ENCODE data around the gene TMEM165.

The TMEM165 gene

DNA sequence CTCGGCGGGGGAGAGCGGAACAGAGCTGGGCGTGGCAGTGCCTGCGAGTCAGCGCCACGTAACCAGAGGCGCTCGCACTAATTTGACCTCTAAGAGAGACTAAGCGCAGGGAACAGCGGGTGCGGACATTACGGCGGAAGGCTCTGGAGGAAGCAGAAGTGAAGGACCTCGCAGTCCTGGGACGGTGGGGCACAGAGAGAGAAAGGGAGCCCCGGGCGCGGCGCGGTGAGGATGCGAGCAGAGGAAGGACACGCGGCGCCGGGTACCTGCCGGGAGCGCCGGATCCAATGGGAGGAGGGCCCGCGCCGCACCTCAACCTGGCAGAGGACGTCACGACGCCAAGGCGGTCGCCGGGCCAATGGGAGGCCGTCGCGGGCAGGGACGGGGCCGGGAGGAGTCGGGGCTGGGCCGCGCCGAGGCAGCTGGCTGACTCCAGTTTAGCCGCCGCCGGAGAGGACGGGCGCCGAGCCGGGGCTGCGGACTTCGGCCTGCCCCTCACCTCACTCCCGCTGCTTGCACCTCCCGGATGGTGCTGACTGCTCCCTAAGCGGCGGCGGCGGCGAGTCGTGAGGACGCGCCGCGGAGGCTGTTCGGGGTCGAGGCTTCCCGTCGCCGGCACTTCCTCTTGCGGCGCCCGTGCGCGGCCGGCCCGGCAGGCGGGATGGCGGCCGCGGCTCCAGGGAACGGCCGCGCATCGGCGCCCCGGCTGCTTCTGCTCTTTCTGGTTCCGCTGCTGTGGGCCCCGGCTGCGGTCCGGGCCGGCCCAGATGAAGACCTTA lies at the start of gene TMEM165 (continued):
- TF ChIP-seq ZNF518A (tag by site-specific recombination; conservative IDR thresholded peaks at IDR 0.05; ENCODE audit: low read depth) (no peak), ZNF654 (tag by site-specific recombination; IDR thresholded peaks at IDR 0.05; ENCODE audit: low read depth) (no peak), SP3 (tag by site-specific recombination; IDR thresholded peaks at IDR 0.05) (peak; percentile 52; the same call in 1 of the 2 replicates), ZEB2 (tag by site-specific recombination; IDR thresholded peaks at IDR 0.05) (peak; percentile 96), ZNF670 (tag by site-specific recombination; IDR thresholded peaks at IDR 0.05; ENCODE audit: low read depth) (no peak), OVOL3 (tag by site-specific recombination; IDR thresholded peaks at IDR 0.05) (no peak), ZNF394 (tag by site-specific recombination; IDR thresholded peaks at IDR 0.05; ENCODE audit: borderline replicate concordance) (no peak), WT1 (tag by site-specific recombination; IDR thresholded peaks at IDR 0.05) (no peak), ZNF266 (tag by site-specific recombination; IDR thresholded peaks at IDR 0.05; ENCODE audit: low read depth) (no peak), SETDB1 (IDR thresholded peaks at IDR 0.05; ENCODE audit: insufficient read length, low read length) (no peak), CTCF (tag by site-specific recombination; IDR thresholded peaks at IDR 0.05) (peak; percentile 29; the same call in 1 of the 2 replicates), ZNF2 (tag by site-specific recombination; IDR thresholded peaks at IDR 0.05) (no peak), SP2 (tag by site-specific recombination; IDR thresholded peaks at IDR 0.05) (peak; percentile 80), ZNF560 (tag by site-specific recombination; IDR thresholded peaks at IDR 0.05; ENCODE audit: borderline replicate concordance) (no peak), ZSCAN16 (tag by site-specific recombination; IDR thresholded peaks at IDR 0.05) (no peak), ZBTB48 (tag by site-specific recombination; IDR thresholded peaks at IDR 0.05) (peak; percentile 45; the same call in 1 of the 2 replicates), KLF17 (tag by site-specific recombination; IDR thresholded peaks at IDR 0.05) (0 out of 2 replicates have a peak, but pooled peaks have one; percentile 46), ZNF600 (tag by site-specific recombination; IDR thresholded peaks at IDR 0.05) (peak; percentile 84; the same call in 1 of the 2 replicates), ZNF214 (tag by site-specific recombination; IDR thresholded peaks at IDR 0.05; ENCODE audit: borderline replicate concordance) (no peak), KLF10 (tag by site-specific recombination; IDR thresholded peaks at IDR 0.05) (peak; percentile 49; the same call in 1 of the 2 replicates), ZNF366 (tag by site-specific recombination; conservative IDR thresholded peaks at IDR 0.05) (peak; percentile 60), YY2 (tag by site-specific recombination; IDR thresholded peaks at IDR 0.05) (no peak), HOXC10 (CRISPR knock-in tag; IDR thresholded peaks at IDR 0.05) (0 out of 2 replicates have a peak, but pooled peaks have one; percentile 32), ZBTB20 (tag by site-specific recombination; IDR thresholded peaks at IDR 0.05) (peak; percentile 88)
- TF ChIP-seq, protein P1, sequence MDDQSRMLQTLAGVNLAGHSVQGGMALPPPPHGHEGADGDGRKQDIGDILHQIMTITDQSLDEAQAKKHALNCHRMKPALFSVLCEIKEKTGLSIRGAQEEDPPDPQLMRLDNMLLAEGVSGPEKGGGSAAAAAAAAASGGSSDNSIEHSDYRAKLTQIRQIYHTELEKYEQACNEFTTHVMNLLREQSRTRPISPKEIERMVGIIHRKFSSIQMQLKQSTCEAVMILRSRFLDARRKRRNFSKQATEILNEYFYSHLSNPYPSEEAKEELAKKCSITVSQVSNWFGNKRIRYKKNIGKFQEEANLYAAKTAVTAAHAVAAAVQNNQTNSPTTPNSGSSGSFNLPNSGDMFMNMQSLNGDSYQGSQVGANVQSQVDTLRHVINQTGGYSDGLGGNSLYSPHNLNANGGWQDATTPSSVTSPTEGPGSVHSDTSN (CRISPR knock-in tag; IDR thresholded peaks at IDR 0.05), result no peak
- TF ChIP-seq, protein P2, sequence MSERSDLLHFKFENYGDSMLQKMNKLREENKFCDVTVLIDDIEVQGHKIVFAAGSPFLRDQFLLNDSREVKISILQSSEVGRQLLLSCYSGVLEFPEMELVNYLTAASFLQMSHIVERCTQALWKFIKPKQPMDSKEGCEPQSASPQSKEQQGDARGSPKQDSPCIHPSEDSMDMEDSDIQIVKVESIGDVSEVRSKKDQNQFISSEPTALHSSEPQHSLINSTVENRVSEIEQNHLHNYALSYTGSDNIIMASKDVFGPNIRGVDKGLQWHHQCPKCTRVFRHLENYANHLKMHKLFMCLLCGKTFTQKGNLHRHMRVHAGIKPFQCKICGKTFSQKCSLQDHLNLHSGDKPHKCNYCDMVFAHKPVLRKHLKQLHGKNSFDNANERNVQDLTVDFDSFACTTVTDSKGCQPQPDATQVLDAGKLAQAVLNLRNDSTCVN (tag by site-specific recombination; optimal IDR thresholded peaks at IDR 0.05), result peak; percentile 92
- TF ChIP-seq, protein P3, sequence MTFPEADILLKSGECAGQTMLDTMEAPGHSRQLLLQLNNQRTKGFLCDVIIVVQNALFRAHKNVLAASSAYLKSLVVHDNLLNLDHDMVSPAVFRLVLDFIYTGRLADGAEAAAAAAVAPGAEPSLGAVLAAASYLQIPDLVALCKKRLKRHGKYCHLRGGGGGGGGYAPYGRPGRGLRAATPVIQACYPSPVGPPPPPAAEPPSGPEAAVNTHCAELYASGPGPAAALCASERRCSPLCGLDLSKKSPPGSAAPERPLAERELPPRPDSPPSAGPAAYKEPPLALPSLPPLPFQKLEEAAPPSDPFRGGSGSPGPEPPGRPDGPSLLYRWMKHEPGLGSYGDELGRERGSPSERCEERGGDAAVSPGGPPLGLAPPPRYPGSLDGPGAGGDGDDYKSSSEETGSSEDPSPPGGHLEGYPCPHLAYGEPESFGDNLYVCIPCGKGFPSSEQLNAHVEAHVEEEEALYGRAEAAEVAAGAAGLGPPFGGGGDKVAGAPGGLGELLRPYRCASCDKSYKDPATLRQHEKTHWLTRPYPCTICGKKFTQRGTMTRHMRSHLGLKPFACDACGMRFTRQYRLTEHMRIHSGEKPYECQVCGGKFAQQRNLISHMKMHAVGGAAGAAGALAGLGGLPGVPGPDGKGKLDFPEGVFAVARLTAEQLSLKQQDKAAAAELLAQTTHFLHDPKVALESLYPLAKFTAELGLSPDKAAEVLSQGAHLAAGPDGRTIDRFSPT (tag by site-specific recombination; IDR thresholded peaks at IDR 0.05), result peak; percentile 88

Data from HEK293 (cell line).